GM19025 (cell line): ENCODE data around the gene PYHIN1.

Experiments
- ATAC-seq: cut with Tn5 transposase; IDR thresholded peaks from one replicate; pipeline ENCODE4 v1.9.1; 2021; ENCODE audit warnings: mild to moderate bottlenecking, low read depth, moderate library complexity; ENCODE audit not compliant: unreplicated experiment

Gene PYHIN1

DNA sequence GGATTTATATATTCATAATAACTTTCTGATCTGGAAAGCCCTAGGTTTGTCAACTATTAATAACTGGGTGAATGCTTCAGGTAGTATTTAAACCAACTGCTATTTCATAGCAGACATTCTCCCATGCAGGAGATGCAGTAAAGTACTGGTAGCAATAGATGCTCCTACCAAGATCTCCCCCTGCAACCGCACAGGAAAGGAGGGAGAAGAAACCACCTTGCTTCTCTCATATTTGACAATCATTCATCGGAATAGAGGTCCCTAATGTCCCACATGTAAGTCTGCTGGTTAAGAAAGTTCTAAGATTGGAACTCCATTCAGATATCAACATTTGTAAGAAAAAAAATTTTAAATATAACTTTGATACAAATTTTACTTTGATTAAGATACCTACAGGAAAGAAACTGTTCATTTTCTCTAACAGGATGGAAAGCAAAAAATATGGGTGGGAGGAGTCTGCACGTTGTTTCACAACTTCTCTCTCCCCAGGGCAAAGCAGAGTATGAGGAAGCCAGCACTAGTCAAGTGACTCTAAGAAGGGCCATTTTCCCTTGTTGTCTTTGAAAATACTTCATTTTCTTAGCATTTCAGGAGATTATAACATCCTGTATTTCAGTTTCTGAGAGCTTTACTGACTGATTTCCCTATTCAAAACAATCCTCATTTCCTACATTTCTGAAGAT, at the start of gene PYHIN1:
Gene PYHIN1, plus strand, starts transcription at position 498 of the 683 bp plus-strand sequence. CDS start 5,359 bp downstream, outside the sequence.
- peak; percentile 46 for ATAC-seq

DNA sequence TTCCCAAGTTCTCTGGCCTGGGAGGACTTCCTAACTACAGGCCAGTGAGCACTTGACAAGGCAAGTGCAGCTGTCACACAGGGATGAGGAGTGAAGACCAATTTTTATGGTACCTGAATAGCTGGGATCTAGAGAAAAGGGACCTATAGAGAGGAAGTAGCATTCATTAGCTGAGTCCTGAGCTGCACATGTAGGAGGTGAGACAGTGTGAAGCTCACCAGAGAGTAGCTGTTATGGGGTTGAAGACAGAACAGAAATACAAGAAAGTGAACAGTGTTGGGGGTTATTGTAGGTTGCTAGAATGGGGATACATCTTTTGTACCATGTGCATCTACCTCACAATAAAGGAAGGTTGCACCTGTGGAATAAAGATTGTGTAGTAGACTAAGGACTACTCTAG, 37.7 kb upstream of the PYHIN1 start:
- no peak for ATAC-seq

DNA sequence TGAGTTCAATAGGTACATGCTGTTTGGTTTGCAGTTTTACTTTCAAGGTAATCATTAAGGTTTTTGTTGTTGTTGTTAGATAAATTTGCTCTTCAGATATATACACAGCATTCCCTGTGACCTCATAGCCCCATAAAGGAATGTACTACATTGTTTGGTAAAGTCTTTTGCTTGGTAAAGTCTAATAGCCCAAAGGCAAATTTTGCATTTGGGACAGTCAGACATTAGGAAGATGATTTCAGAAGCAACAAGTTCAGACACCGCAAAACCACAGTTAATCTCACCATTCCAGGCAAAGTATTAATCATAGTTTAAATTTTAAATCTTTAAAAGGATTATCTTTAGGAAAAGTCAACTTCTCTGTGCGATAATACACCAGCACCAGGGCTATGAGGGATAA, 32.6 kb upstream of the PYHIN1 start:
- no peak for ATAC-seq

DNA sequence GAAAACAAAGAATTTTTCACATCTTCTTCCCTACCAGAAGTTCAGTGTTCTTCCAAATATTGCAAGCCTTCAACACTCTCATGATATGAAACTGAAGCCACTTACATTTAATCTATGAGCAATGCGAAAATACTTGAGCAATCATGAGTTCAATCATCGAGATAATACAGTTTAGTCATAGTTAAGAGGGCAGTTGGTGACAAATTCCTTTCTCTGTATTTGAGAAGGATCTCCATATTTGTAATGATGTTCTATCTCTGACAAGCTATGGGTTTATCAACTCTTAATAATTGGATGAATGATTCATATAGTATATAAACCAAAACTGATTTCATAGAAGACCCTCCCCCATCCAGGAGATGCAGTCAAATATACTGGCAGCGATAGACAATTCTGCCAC, 29.7 kb upstream of the PYHIN1 start:
- no peak for ATAC-seq

DNA sequence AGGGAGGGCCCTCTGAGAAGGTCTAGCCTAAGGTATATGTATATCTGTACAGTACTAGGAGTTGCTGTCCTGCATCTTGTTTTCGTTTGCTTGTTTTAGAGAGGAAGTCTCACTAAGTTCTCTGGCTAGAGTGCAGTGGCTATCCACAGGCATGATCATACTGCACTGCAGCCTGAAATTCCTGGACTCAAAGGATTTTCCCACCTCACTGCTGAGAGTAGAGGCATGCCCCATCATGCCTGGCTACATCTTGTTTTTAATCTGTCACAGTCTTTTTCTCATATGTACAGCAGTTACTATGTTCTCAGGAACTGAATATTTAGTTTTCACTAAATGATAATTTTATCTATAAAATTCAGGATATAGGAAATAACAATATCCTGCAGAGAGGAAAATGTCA, 15.3 kb upstream of the PYHIN1 start:
- no peak for ATAC-seq

DNA sequence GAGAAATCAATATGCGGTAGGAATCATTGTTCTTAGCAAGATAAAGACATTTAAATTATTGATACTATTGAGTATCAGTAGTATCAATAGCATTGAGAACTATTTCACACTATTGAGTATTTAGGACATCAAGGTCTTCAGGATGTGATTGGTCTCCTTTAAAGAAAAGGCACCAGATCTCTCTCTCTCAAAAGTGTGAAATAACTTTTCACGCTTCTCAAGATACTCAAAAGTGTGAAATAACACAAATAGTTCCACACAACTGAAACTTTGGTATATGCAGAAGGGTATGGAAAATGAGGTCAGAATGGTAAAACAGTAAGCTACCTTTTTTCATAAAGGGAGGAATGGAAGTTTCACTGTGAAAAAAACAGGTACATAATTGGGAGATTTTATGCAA, 6.7 kb upstream of the PYHIN1 start:
- no peak for ATAC-seq

DNA sequence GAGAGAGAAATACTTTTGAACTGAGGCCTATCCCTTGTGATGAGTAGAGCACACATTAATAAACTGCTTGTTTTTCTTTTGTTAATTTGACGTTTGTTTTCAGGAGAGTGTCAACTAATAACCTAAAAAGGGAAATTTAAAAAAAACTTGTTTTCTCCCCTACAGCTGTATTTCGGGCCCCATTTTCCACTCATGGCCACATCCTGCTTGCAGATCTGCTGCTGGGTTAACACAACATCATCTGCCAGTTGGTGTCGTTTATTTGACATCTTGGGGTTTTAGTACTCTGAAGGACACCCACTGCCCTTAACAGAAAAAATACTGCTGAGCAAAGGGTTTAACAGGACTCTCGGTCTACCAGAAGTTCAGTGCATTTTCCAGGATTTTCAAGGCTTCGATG, 848 bp upstream of the PYHIN1 start:
- ATAC-seq = no peak

DNA sequence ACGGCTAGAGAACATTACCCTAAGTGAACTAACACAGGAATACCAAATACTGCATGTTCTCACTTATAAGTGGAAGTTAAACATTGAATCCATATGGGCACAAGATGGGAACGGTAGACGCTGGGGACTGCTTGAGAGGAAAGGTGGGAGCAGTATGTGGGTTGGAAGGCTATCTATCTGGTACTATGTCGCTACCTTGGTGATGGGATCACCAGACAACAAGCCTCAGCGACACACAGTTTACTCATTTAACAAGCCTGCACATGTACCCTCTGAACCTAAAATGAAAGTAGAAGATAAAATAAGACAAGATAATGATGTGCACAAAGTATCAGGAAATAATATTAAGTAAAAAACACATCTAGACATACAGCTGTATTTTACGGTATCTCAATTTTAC, 819 bp downstream of the PYHIN1 start:
- ATAC-seq = no peak

DNA sequence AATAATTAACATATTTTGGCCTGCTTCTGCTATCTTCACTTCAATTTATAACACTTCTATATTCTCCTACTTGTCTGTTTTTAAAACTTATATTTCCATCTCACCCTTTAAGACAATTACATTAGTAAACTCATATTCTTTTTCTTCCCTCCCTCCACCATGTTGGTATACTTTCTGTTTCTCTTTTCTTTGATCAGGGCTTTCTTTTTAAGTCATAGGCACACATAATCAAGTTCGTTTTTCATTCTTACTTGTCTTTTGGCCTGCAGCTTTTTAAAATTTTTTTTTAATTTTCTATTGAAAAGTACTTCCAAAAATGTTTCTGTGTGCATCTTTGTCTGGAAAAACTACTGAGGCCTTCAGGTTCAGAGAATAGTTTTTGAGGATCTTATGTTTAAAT, 2.3 kb downstream of the PYHIN1 start:
- no peak for ATAC-seq

DNA sequence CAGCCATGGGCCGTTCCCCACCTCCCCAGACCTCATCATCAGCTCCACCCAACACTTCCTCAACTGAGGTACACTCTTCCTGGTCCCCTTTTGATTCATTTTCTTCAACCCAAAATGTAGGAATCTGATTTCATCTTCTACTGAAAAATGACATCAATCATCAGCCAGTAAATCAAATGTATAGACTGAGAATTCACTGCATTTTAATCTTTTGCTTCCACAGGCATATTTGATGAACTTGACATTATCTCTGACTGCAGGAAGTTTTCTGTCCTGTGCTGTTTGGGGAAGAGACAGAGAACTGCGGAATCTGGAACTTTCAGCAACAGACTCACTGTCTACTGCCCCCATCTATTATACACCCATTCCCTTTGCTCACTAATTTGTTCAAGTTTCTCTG, 7.8 kb downstream of the PYHIN1 start:
- ATAC-seq = no peak

DNA sequence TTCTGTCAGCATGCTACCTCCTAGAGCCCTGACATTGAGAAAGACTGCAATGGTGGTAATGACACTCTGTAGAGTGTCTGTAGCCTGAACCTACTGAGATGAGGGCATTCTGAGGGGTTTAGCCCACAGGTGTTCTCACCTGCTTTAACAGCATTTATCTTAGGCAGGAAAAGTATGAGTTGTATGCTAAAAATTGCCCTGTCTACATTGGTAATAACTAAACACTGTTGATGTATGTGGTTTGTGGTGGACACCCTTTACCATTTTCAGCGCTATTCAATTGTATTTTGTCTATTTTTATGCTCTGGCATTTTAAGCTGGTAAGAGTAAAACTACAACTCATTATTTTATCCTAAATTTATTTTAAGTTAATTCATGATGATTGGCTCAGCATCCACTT, 10.0 kb downstream of the PYHIN1 start:
- ATAC-seq = no peak

DNA sequence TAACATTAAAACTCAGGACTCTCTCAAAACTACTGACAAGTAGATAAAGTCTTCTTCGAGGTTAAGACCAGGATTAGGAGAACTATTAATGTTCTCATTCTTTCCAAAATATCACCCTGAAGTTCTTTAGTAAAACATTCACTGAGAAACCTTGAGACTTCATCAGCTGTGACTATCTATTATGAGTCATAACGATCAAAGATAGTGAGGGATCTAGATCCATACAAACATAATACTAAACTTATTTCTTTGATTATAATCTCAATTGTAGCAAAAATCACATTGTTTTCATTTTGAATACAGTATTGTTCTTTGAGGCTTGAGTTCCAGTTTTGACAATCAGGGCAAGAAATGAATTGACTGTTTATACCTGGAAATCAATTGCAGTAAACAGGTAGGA, 11.1 kb downstream of the PYHIN1 start:
- no peak for ATAC-seq

DNA sequence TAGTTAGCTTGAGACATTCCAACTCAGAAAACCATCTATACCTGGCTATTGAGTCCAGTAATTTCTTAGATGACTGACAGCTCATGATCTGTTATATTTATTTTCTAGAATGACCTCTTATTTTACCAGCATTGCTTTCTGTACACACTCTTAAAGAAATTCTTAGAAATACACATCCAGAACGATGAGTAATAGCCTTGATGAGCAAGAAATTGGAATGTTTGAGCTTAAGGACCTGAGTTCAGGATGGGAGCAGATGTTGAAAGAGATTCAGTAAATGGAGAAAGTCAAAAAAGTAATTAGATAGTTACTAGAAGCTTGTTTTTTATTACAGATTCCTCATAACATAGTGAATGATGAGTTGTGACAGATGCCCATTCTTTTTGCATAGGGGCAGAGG, 11.7 kb downstream of the PYHIN1 start:
- ATAC-seq = no peak

DNA sequence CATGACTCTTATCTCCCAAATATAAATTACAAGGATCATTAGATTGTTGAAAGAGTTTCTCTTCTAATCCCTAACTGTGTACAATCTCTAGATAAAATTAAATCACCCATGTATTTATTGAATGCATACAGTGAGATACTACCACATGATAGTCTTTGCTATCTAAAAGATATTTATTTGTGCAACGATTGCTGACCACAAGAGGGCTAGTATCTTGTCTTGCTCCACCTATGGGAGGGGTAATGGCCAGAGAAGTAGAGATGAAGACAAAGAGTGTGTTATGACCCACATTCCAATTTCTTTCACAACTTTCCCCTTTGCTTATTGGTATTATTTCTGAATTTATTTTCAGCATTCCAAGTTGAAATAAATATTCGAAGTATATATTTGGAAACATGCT, 13.7 kb downstream of the PYHIN1 start:
- ATAC-seq = no peak

DNA sequence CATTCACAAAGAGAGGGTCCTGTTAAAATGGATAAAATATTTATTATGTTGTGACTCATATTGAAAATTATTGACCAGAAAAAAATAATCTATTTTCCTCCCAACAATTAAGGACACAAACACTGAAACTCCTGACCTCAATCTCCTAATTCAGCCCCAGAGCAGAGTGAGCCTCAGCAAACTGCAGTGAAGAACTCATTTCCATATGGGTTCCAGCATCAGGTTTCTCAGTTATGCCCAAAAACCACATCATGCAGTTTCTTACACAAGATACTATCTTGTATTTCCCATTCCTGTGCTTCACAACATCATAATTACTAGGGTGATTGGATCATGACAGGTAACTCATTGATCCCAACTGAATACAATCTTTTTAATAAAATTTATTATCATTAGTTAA, 15.4 kb downstream of the PYHIN1 start:
- ATAC-seq = no peak

DNA sequence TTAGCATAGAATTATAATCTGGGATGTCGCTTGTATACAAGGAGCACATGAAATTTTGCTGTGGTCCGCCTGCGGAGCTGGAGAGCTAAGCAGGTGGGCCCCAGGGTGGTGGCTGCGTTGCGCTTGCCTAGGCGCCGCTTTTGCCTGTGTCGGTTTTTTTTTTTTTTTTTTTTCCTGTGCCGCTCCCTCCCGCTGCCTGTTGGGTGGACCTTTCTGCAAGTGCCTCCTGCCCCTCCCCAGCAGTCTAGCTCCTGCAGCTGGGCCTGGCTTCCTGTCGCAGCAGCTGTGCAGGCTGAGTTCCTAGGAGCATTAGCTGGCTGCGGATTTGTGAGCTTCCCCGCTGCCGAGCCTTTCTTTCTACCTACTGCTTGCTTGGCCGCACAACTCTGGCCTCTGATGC, 20.6 kb downstream of the PYHIN1 start:
- peak; percentile 93 for ATAC-seq

DNA sequence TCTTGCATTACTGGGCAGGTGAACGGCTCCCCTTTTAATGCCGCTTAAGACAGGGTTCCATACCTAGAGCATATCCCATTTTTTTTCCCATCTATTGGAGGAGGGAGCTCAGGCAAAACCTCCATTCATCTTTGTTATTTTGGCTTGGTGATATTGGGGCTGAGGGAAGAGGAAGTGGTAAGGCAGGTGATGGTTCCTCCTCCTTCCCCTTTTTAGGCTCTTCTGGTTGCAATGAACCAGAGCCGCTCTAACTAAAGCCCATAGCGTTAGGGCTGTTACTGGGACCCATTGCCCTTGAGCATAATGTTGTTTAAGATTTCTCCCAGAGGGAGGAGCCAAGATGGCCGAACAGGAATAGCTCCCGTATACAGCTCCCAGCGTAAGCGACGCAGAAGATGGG, 21.1 kb downstream of the PYHIN1 start:
- ATAC-seq = peak; percentile 58

DNA sequence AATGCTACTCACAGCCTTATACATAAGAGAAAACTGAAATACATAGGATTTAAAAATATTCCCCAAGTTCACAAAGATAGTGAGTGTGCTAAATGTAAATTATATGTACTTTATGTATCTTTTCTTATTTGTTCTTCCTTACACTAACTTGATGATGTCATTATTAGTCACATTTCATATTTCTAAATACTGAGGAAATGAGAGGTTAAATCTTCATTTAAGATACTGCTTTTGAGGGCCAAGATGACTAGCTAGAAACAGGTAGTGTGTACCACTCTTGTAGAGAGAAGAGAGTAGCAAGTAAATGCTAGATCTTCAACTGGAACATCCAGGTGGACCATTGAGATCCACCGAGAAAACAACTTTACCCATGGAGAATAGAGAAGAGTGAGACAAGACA, 29.8 kb downstream of the PYHIN1 start:
- no peak for ATAC-seq

DNA sequence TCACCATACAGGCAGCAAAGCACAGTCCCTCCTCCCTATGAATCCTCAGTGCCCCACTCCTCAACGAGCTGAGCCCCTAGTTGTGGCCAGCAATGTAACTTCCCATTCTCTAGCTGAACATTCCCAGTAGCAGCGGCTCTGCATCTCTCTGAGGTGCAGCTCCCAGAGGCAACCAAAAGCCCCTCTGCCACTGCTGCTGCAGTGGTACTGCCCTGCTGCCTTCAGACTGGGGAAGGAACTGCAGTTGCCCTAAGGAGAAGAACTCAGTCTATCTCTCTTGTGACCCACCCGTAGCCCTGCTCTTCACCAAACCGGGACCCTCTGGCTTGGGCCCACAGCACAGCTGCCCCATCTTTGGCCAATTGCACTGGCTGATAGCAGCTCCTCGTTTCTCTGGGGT, 31.6 kb downstream of the PYHIN1 start:
- no peak for ATAC-seq

DNA sequence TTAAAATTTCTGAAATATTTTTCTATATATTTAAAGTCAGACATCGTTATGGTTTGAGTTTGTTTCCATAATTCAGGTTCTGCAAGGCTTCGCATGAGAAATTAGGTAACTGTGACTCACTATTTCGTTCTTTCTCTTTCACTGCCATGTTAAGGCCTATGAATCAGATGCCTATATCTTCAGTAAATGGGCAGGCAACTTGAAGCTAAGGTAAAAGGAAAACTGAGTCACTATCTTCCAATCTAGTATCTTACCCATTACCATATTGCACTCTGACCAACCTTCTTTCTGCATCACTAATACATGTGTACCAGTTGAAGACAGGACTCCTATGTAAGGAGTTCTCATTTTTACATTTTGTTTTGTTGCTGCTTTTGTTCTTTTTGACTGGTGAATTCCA, 37.8 kb downstream of the PYHIN1 start:
- no peak for ATAC-seq

DNA sequence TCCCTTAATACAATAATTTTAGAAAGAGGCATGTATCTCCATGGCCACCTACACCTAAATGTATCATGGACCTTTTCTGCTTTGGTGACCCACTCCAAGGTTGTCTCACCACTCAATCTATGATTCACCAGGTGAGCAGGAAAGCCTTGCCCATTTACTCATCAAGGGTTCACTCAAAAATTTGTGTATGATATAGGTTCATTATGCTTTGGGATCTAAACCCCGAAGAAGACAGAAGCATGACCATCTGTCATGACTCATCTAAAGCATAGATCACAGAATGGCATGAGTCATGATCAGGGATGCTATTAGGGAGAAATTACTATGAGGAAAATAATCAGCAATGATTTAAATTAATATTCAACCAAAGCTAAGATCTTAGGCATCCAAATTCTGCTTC, 38.5 kb downstream of the PYHIN1 start:
- ATAC-seq = no peak

DNA sequence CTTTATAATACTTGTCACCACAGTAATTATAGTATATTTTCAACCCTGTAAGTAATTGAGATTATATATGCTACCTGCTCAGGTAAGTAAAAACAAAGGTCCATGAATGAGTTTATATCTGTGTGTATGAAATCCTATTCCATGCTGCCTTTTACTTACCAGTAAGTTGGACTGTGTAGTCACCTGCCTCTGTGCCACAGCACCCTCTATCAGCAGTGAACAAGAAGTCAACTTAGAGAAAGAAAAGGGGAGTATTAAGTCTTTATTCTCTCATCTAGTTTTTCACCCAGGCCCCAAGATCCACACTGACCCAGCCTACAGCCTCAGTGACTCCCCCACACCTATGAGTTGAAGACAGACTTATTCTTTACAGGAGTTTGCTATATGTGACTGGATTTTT, 41.5 kb downstream of the PYHIN1 start:
- ATAC-seq = no peak

DNA sequence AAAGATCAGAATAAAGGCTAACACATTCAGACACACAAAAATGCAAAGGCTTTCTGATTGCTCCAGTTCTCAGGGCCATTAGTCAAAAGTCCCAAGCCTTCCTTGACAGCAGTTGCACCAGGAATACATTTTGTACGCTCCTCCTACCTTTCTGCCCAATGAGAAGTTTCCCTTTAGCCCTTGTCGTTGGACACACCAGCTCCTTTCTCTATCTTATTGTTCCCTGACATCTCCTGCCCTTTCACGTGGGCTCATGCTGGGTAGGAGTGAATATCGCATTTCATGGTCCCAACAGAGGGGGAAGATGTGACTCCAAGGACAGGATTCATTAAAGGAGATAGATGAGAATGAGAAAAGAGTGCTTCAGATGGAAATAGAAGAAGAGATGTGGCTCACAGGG, 44.9 kb downstream of the PYHIN1 start:
- no peak for ATAC-seq
